Right ventricle myocardium superior (tissue), 1 donor: ENCODE measurements around the gene FAM181A. TPM values are rescaled to one million over a fixed set of nuclear protein-coding genes. Genes with fewer than 3 reads are reported as not detected.

Experiments
- ATAC-seq: fragments of 200-7000 bp; cut with Tn5 transposase; one replicate; pipeline ENCODE4 v1.9.1; 2020; ENCODE audit warnings: mild to moderate bottlenecking; ENCODE audit not compliant: poor library complexity
- DNase-seq: peaks from one replicate; pipeline ENCODE4 v3.0.0-alpha.2; 2020
- intact Hi-C: fragments of 100-400 bp; cut with DNase I; formaldehyde crosslinking; loops from one replicate; pipeline ENCODE4 v1.11.2; 2022
- long read RNA-seq: library from polyadenylated mRNA; unstranded; transcript quantifications from one replicate; pipeline ENCODE4 v2.0.0, GENCODE V29; 2021
- total RNA-seq: library from RNA; stranded (reverse); fragmentation: NEBNext Ultra II Directional; extraction: Animal tissue kit (Norgen Biotek cat#: 25700); gene quantifications from one replicate; pipeline ENCODE4 v1.2.1, GENCODE V29; 2021
- donor health status: DM: no; HTN: yes; CAD: no; lungs with severe emphysema.

The FAM181A gene
- total RNA-seq, result not detected
- long read RNA-seq, result 0 reads

- intact Hi-C loops, result no loop called here
- peak; percentile 5 for ATAC-seq
- no peak for DNase-seq
These were observed at the start of gene FAM181A for GRCh38 chr14:93926873-93927799. FAM181A (plus strand) TSS chr14:93927344; CDS start chr14:93928286, 942 bp downstream.

DNA sequence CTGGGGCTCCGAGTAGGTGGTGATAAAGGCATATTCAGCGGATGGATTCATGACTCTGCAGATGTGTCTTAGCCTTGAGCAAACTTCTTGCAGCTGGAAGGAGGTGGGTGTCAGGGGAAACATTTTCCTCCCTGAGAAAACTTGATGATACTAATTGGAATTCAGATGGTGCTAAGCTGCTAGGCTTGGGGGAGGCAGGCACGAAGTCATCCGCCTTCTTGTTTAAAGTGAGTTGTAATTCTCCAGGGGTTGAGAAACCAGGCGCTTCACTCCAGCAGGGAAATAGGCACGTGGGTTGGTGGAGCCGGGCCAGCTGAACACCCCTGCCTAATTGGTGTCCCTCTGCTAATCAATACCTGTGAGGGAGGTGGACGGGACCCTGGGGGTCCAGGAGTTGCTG, 48.9 kb upstream of the FAM181A start:
- intact Hi-C loops, result no loop called here
- DNase-seq, result no peak
- ATAC-seq, result no peak

DNA sequence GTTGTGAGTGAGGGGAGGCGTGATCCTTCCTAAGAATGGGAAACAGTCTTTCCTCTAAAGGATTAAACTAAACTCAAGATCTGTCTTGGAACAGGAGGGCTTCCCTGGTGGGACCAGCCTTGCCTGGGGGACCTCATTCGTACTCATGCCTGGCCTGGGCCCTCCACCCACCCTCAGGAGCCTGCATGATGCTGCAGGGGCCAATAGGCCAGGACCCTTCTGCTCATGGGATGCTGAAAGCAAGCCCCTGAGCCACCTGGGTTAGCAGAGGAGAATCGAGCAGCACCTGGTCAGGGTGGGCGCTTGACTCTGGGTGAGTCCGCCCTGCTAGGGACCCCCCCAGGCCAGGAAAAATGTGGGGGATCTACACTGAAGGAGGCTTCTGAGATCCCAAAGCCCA, 48.3 kb upstream of the FAM181A start:
- ATAC-seq (no peak), DNase-seq (no peak)
- intact Hi-C loops, result no loop called here

DNA sequence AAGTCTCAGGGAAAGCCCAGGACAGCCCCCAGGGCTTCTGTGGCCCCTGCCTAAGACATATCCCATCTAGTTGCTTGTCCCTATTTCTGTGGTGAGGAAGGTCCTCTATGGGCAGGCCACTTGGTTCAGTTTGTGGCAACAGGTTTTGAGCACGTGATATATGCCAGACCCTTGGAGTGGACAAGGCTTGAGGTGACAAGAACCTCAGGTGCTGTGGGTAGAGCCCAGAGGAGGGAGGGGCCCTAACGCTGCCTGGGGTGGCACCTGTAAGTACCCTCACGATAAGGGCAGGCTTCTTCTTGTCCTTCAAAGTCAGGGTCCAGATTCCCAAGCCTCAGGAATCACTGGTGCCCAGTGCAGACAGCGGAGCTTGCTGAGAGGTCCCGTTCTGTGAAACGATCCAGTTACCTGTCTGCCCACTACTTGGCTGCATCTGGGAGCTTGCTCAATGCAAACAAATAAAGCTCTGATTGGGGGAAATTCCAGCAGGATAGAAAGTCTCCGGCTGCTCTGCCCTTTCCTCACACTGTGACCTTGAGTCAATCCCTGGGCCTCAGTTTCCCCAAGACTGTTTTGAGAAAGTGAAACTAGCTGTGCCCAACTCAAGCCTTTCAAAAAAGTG, 47.7 kb upstream of the FAM181A start:
- DNase-seq, result no peak
- intact Hi-C loops, result no loop called here
- no peak for ATAC-seq

DNA sequence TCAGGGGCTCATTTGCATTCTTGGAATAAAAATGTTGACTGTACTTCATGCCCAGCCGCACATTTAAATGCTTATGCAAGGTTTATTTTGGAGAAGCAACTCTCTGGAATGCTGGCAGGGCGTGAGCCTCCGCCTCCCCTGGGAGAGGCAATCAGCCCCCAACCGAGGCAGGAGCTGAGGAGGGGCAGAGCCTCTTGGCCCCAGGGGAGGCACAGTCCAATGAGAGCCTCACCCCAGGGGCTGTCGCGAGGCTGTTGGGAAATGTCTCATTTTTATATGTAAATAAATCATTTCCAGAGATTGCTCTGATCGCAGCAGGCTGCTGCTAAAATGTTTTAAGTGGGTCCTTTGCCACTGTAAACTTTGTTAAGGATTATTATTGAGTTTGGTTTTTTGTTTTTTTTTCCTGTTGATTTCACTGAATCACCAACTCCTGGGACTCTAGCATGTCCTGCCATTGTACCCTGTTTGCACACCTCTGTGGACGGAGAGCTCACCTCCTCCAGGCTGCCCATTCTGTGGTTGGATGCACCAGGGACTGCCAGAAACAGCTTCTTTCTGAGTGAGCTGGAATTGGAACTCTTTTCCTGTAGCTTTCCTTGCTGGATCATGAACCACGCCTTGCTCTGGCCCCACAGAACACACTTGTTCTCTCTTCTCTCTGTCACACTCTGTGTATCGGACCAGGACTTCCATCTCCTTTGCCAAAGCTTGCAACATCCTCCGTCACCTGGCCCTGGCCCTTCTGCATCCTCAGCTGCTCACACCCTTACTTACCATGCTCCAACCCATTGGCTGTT, 46.9 kb upstream of the FAM181A start:
- intact Hi-C loops, result no loop called here
- ATAC-seq (no peak), DNase-seq (no peak)

- ATAC-seq (no peak), DNase-seq (no peak)
- intact Hi-C loops, result no loop called here
These were observed 42.2 kb upstream of the FAM181A start for GRCh38 chr14:93884950-93885349.

GRCh38 chr14:93888995-93889394, 38.1 kb upstream of the FAM181A start:
- intact Hi-C loops, result no loop called here
- DNase-seq (no peak), ATAC-seq (peak; percentile 77)

DNA sequence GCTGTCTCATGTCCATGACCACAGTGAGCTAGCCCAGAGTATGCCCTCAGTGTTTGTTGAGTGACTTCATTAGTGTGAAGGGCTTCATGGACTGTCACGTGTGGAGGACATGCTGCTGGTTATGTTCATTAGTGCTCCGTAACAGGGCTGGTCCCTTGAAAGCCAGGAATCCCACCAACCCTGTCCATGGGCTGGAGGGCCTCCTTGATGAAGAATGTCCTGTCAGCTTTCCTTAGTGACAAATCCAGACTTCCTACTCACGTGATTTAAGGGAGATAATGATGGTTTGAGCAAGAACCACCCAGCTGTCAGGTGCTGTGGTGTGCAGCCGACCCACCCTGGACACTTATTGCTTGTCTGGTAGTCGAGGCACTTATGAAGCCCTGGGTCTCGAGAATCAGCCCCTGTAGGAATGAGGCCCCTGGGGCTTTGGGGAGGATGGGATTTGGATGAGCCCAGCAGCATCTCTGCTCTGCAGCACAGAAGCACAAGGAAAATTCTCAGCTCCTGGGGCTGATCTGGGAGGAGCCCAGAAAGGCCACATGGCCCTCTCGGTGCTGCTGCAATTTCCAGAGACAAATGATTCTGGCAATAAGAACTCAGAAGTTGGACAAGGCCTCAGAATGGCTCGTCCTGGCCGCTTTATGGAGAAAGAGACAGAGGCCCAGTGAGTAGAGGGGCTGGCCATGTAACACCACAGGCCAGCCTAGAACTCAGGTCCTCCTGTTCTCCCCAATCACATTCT, 37.2 kb upstream of the FAM181A start:
- ATAC-seq (no peak), DNase-seq (no peak)
- intact Hi-C loops, result no loop called here

- intact Hi-C loops, result no loop called here
- DNase-seq, result no peak
These were observed 35.2 kb upstream of the FAM181A start for GRCh38 chr14:93891756-93892504.

DNA sequence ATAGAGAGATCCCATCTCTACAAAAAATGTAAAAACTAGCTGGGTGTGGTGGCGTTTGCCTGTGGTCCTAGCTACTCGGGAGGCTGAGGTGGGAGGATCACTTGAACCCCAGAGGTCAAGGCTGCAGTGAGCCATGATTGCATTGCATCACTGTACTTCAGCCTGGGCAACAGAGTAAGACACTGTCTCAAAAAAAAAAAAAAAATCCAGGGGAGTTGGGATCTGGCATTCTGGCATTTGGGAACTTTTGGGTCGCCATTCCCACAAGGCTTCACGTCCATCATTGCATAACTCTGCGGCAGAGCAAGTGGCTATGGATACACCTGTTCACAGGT, 34.7 kb upstream of the FAM181A start:
- intact Hi-C loops, result no loop called here
- ATAC-seq (no peak), DNase-seq (no peak)

More at GRCh38 chr14:93891756-93892504, 35.2 kb upstream of the FAM181A start:
- no peak for ATAC-seq

DNA sequence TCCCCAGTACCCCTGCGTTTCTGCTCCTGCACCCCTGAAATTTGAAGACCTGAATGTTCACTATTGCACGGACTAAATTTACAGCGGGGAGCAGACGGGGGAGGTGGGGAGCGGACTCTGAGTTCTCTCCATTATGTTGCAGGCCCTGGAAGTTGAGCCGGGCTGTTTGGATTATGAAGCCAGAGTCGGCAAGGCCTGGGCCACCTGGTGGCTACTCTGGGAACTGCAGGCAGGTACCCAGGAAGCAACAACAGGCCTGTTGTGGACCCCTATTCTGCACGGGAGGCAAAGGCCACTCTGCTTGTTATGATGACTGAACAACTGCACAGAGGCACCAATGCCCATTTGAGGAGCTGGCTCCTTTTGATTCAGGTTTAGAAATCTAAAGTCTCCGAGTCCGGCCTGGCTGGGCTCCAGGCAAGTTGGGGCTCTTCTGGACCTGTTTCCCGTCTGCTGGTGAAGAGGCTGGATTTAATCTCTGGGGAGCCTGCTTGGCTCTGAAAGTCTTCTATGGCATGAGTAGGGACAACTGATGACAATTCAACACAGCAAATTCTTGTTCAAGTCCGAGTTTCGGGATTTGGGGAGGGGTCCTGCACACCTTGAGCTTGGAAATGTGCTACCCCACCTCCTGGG, 34.1 kb upstream of the FAM181A start:
- DNase-seq, result peak; percentile 85
- ATAC-seq, result peak; percentile 70
- intact Hi-C loops, result loop anchor here (1.0 kb wide), 1 partner anchor 238 kb away; no protein-coding TSS in a partner anchor

DNA sequence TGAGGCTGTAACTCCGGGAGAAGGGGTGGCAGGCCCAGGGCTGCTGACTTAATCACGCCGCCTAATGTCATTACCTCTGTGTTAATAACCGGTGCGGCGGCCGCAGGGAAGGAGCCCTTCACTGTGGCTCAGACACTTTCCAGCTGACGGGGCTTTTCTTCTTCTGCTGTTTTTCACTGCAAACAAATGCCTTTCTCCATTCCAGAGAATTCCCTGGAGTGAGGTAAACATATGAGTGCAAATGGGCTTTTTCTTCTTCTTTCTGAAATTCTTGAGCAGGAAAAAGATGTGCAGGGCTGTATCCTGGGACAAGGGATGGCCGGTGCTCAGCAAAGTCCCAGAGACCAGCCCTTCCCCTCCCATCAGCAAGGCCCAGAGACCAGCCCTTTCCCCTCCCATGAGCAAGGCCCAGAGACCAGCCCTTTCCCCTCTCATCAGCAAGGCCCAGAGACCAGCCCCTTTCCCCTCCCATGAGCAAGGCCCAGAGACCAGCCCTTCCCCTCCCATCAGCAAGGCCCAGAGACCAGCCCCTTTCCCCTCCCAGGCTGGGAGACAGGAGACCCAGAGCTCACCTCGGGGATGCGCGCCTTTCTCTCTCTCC, 33.4 kb upstream of the FAM181A start:
- ATAC-seq (no peak), DNase-seq (no peak)
- intact Hi-C loops, result loop anchor here (1.0 kb wide), 1 partner anchor 238 kb away; no protein-coding TSS in a partner anchor

DNA sequence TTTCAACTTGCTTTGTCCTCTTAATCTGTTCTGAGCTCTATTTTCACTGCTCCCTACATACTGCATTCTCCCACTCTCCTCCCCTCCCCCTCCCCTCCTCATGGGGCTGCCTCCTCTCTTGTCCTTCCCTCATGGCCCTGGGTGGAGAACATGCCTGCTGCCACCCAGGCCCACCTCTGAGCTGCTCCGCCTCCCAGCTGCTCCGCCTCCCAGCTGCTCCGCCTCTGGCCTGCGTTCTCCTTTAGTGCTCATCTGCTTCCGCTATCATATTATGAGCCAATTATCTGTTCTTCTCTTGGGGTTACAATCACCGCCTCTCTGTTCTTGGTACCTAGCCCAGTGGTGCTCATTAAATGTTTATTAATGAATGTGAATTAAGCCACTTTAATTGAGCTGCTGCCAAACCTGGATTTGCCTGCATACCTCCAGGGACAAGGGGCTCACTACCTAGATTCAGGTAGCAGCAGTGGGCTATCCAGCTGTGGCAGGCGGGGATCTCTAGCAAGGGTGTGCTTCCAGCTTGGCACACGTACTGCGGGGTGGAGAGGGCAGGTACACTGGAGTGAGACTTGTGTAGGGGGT, 32.0 kb upstream of the FAM181A start:
- DNase-seq (no peak), ATAC-seq (no peak)
- intact Hi-C loops, result no loop called here

DNA sequence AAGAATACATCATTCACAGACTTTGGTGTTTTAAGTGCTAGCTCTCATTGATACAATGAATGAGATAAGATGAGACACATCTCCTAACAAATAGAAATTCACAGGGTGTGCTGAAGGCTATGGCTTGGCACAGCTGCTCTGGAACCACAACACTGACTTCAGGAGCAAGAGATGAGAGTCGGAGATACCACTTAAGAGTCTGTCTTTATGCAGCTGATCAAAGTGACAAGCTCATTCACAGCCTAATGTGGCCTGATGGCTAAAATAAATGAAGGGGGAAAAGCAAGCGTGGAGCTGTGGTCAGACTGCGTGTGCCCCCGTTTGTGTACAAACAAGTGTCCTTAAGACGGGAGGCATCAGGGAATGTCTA, 29.7 kb upstream of the FAM181A start:
- DNase-seq (no peak), ATAC-seq (no peak)
- intact Hi-C loops, result no loop called here

GRCh38 chr14:93898081-93898611, 29.0 kb upstream of the FAM181A start:
- no peak for DNase-seq
- no peak for ATAC-seq
- intact Hi-C loops, result no loop called here

- DNase-seq (no peak), ATAC-seq (no peak)
- intact Hi-C loops, result no loop called here
These were observed 28.4 kb upstream of the FAM181A start for GRCh38 chr14:93898731-93899130.

- intact Hi-C loops, result no loop called here
- ATAC-seq (no peak), DNase-seq (no peak)
These were observed 25.3 kb upstream of the FAM181A start for GRCh38 chr14:93901813-93902212.
